Nasal cavity respiratory epithelium epithelial cell of viscerocranial mucosa (primary cell): ENCODE measurements around the gene STARD5. TPM values are rescaled to one million over a fixed set of nuclear protein-coding genes. Genes with fewer than 3 reads are reported as not detected.

Experiments used
- total RNA-seq: library from RNA; depleted of rRNA; stranded (reverse); fragments of >200 nt; gene quantifications from 2 replicates; pipeline ENCODE4 v1.2.3, GENCODE V29; 2014

Gene STARD5, protein sequence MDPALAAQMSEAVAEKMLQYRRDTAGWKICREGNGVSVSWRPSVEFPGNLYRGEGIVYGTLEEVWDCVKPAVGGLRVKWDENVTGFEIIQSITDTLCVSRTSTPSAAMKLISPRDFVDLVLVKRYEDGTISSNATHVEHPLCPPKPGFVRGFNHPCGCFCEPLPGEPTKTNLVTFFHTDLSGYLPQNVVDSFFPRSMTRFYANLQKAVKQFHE
- total RNA-seq: 5.1 and 13.6 TPM in 2 replicates

GRCh38 chr15:81323944-81324881, at the start of gene STARD5:
TSS of gene STARD5 (minus strand) at chr15:81324141. CDS start at chr15:81324099, 42 bp downstream.

Other genes with a start within 250 kb of the STARD5 start
- under 0.01 and 0.07 TPM in 2 replicates for gene CFAP161, start 189.9 kb downstream of the STARD5 start, total RNA-seq
- gene IL16, start 127.3 kb downstream of the STARD5 start, total RNA-seq: under 0.01 and 0.07 TPM in 2 replicates
- gene TMC3, start 50.1 kb upstream of the STARD5 start, total RNA-seq: not detected in 2 replicates